Heart left ventricle (tissue), 16 donors: ENCODE measurements around the gene ZBTB46. TPM values are rescaled to one million over a fixed set of nuclear protein-coding genes. Genes with fewer than 3 reads are reported as not detected.

Experiments
- ATAC-seq, 4 donors: fragments of 200-7000 bp; cut with Tn5 transposase; one replicate each; pipeline ENCODE4 v1.9.1; 2020 to 2022; ENCODE audit warnings: moderate library complexity in 4 of 4, mild to moderate bottlenecking in 3 of 4, moderate number of reproducible peaks in 1 of 4
- DNase-seq, 5 donors: peaks; one replicate each; pipeline ENCODE4 v3.0.0-alpha.2; 2020
- H3K27ac ChIP-seq, 12 donors: fragments of 200-600 bp; sonication (generic) in 4 of 12; one replicate each; pipeline versions ENCODE4 v1.5.0 to v1.8.0; 2016 to 2022; ENCODE audit warnings: mild to moderate bottlenecking in 2 of 12
- H3K27me3 ChIP-seq, 9 donors: fragments of 200-600 bp; sonication (generic) in 2 of 9; one replicate each; pipeline versions ENCODE4 v1.5.1 to v1.8.0; 2016 to 2022; ENCODE audit warnings: mild to moderate bottlenecking in 3 of 9
- H3K36me3 ChIP-seq, 9 donors: fragments of 200-600 bp; sonication (generic) in 2 of 9; one replicate each; pipeline versions ENCODE4 v1.5.0 to v1.8.0; 2018 to 2022; ENCODE audit warnings: mild to moderate bottlenecking in 2 of 9
- H3K4me1 ChIP-seq, 12 donors: fragments of 200-600 bp; sonication (generic) in 4 of 12; one replicate each; pipeline versions ENCODE4 v1.5.0 to v1.8.0; 2016 to 2022; ENCODE audit warnings: mild to moderate bottlenecking in 3 of 12
- H3K4me3 ChIP-seq, 12 donors: fragments of 200-600 bp; sonication (generic) in 4 of 12; one replicate each; pipeline versions ENCODE4 v1.5.0 to v1.8.0; 2017 to 2022; ENCODE audit warnings: mild to moderate bottlenecking in 9 of 12, moderate library complexity in 4 of 12
- H3K9me3 ChIP-seq, 12 donors: fragments of 200-600 bp; sonication (generic) in 4 of 12; one replicate each; pipeline versions ENCODE4 v1.5.0 to v1.8.0; 2016 to 2022; ENCODE audit warnings: mild to moderate bottlenecking in 1 of 12
- CTCF ChIP-seq, 12 donors: fragments of 200-600 bp; sonication (generic) in 4 of 12; IDR thresholded peaks; one replicate each; pipeline versions ENCODE4 v1.5.0 to v1.8.0; 2018 to 2022; ENCODE audit warnings: antibody characterized with exemption in 12 of 12, mild to moderate bottlenecking in 5 of 12
- POLR2A ChIP-seq, 2 donors: fragments of 450-650 bp; IDR thresholded peaks; one replicate each; pipeline ENCODE4 v1.6.1; 2017; ENCODE audit warnings: antibody characterized with exemption in 2 of 2, mild to moderate bottlenecking in 2 of 2, moderate library complexity in 2 of 2
- WGBS, 4 donors: extraction: QIAGEN DNeasy Blood & Tissue Kit in 2 of 4; methylation state at CpG; one replicate each; pipeline versions ENCODE4 v1.1.5 to v1.1.7; 2013 to 2018; 5-methylcytosine and 5-hydroxymethylcytosine counted together
- intact Hi-C, 10 donors: fragments of 100-400 bp; cut with DNase I; formaldehyde crosslinking; loops; one replicate each; pipeline versions ENCODE4 v1.11.1 to v1.14.2; 2022
- polyA plus RNA-seq, 2 donors: library from polyadenylated mRNA; stranded (reverse); fragments of 200-250 nt; gene quantifications; one replicate each; pipeline ENCODE4 v1.2.3, GENCODE V29; 2013
- total RNA-seq, 9 donors: library from RNA; depleted of rRNA in 2 of 9; stranded (reverse); fragments of >200 nt in 2 of 9; fragmentation: NEBNext Ultra II Directional in 3 of 9; extraction: Animal tissue kit (Norgen Biotek cat#: 25700) in 3 of 9; gene quantifications; one replicate each; pipeline versions ENCODE4 v1.1.0 to v1.2.4, GENCODE V29; 2016 to 2023
- donor health status: ischemic (EF 13 %, LVEDD 7.1; RV severe dilation, severe dysfunction).
- donor health status: healthy with polysubstance abuse.
- donor health status: DM: no; HTN: yes; CAD: no.
- donor health status: DM: no; HTN: no; CAD: no.
- donor health status: ischemic (EF 25% LVEDD 6.9; RV normal size, moderate dysfunction).
- donor health status: ischemic (EF 25% LVEDD 5.7; RV mildly dilated, moderate dysfunction).
- donor health status: healthy.
- donor health status: DM: yes; HTN: yes; CAD: no.
- donor health status: ischemic (EF 35%, LVEDD 5.7; RV mildly dilated, moderate dysfunction).
- donor health status: nonischemic (EF 11% LVEDD 7.7; RV severe dilation, severe dysfunction).
- donor health status: DM: yes; HTN: yes; CAD: no.
- donor health status: PGD.
- donor health status: ischemic (EF 29% LVEDD 5.4; RV normal size, mild dysfunction).
- donor health status: nonischemic (EF 23%, LVEDD 6.1; RV moderate dilation, normal function).

Gene ZBTB46
- total and polyA plus RNA-seq, 11 donors, result 6.6 to 27.4 (median 14.3) TPM

GRCh38 chr20:63745961-63746731, 84.9 kb downstream of the ZBTB46 start:
- intact Hi-C loops, result no loop called here
- Histone ChIP-seq H3K4me1 (peaks cover 2 to 18% (median 10%) of the 10 kb centered on the region in 12 donors), H3K27ac (no peak overlapping the region), H3K9me3 (no peaks in the 10 kb centered on the region), H3K36me3 (peaks cover 0 to 83% (median 60%) of the 10 kb centered on the region in 9 donors), H3K4me3 (no peak overlapping the region), H3K27me3 (no peaks in the 10 kb centered on the region)
- 83 to 94% (median 89%) methylated on average over 8 to 26 of the region's 26 CpGs for WGBS, 4 donors
- peak in 2 of 5 donors; percentile 19 to 59 for DNase-seq
- ATAC-seq, result no peak
- TF ChIP-seq CTCF (IDR thresholded peaks at IDR 0.05), result no peak
- TF ChIP-seq POLR2A (IDR thresholded peaks at IDR 0.05), result no peak

GRCh38 chr20:63745424-63745805, 85.6 kb downstream of the ZBTB46 start:
- ATAC-seq, result no peak
- no peaks in the 10 kb centered on the region for H3K9me3 ChIP-seq
- DNase-seq, result no peak
- TF ChIP-seq POLR2A (IDR thresholded peaks at IDR 0.05), result no peak
- H3K27me3 ChIP-seq, result no peaks in the 10 kb centered on the region
- H3K36me3 ChIP-seq, result peaks cover 0 to 76% (median 54%) of the 10 kb centered on the region in 9 donors
- H3K4me1 ChIP-seq, result peaks cover 5 to 25% (median 13%) of the 10 kb centered on the region in 12 donors
- 76 to 81% (median 80%) methylated on average over 14 to 15 of the region's 15 CpGs for WGBS, 4 donors
- intact Hi-C loops, result no loop called here
- no peak overlapping the region for H3K27ac ChIP-seq
- no peak overlapping the region for H3K4me3 ChIP-seq

GRCh38 chr20:63744574-63745423, 86.3 kb downstream of the ZBTB46 start:
- peak in 2 of 5 donors; percentile 25 to 51 for DNase-seq
- peaks cover 0 to 70% (median 49%) of the 10 kb centered on the region in 9 donors for H3K36me3 ChIP-seq
- TF ChIP-seq CTCF (IDR thresholded peaks at IDR 0.05) (no peak), POLR2A (IDR thresholded peaks at IDR 0.05) (no peak)
- intact Hi-C loops, result loop anchor here in 1 of 10 donors (5.0 kb wide), 1 partner anchor 83 kb away; no protein-coding TSS in a partner anchor
- no peak for ATAC-seq
- H3K4me1 ChIP-seq, result peaks cover 5 to 28% (median 13%) of the 10 kb centered on the region in 12 donors
- no peaks in the 10 kb centered on the region for H3K27me3 ChIP-seq
- no peak overlapping the region for H3K27ac ChIP-seq
- no peak overlapping the region for H3K4me3 ChIP-seq
- WGBS, 4 donors, result 76 to 84% (median 82%) methylated on average over 25 of the region's 25 CpGs
- no peaks in the 10 kb centered on the region for H3K9me3 ChIP-seq

- 69 to 80% (median 73%) methylated on average over 4 of the region's 4 CpGs for WGBS, 4 donors
- Histone ChIP-seq H3K4me1 (peaks cover 5 to 30% (median 14%) of the 10 kb centered on the region in 12 donors), H3K9me3 (no peaks in the 10 kb centered on the region), H3K4me3 (no peak overlapping the region), H3K36me3 (peaks cover 0 to 69% (median 48%) of the 10 kb centered on the region in 9 donors), H3K27ac (no peak overlapping the region), H3K27me3 (no peaks in the 10 kb centered on the region)
- no peak for ATAC-seq
- no peak for DNase-seq
- no peak for TF ChIP-seq POLR2A (IDR thresholded peaks at IDR 0.05)
- no peak for TF ChIP-seq CTCF (IDR thresholded peaks at IDR 0.05)
- intact Hi-C loops, result loop anchor here in 1 of 10 donors (5.0 kb wide), 1 partner anchor 83 kb away; no protein-coding TSS in a partner anchor
Measured at GRCh38 chr20:63744158-63744557, 86.9 kb downstream of the ZBTB46 start.
